22Rv1 (cell line): ENCODE data around the gene PRTN3.

Source experiments
- ZFX ChIP-seq: fragments of 450-650 bp; IDR thresholded peaks from 2 replicates; pipeline ENCODE4 v1.6.1; 2017; ENCODE audit warnings: antibody characterized with exemption, borderline replicate concordance
- TF ChIP-seq, protein P1 (sequence below): fragments of 450-650 bp; IDR thresholded peaks from 2 replicates; pipeline ENCODE4 v1.5.1; 2017; ENCODE audit warnings: mild to moderate bottlenecking

DNA sequence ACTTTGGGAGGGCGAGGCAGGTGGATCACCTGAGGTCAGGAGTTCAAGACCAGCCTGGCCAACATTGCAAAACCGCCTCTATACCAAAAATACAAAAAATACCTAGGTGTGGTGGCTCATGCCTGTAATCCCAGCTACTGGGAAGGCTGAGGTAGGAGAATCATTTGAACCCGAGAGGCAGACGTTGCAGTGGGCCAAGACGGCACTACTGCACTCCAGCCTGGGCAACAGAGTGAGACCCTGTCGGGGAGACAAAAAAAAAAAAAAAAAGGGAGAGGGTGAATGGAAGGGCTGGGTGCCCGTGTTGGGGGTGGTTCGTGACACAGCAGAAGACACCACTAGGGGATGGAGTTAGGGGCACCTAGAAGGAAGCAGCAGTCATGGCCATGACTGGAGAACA is 29.5 kb downstream of the PRTN3 start:
- TF ChIP-seq, protein P1, sequence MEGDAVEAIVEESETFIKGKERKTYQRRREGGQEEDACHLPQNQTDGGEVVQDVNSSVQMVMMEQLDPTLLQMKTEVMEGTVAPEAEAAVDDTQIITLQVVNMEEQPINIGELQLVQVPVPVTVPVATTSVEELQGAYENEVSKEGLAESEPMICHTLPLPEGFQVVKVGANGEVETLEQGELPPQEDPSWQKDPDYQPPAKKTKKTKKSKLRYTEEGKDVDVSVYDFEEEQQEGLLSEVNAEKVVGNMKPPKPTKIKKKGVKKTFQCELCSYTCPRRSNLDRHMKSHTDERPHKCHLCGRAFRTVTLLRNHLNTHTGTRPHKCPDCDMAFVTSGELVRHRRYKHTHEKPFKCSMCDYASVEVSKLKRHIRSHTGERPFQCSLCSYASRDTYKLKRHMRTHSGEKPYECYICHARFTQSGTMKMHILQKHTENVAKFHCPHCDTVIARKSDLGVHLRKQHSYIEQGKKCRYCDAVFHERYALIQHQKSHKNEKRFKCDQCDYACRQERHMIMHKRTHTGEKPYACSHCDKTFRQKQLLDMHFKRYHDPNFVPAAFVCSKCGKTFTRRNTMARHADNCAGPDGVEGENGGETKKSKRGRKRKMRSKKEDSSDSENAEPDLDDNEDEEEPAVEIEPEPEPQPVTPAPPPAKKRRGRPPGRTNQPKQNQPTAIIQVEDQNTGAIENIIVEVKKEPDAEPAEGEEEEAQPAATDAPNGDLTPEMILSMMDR, result no peak
- TF ChIP-seq ZFX, result no peak
